Measurements from ENCODE around the gene PCDH8. TPM values are rescaled to one million over a fixed set of nuclear protein-coding genes. Genes with fewer than 3 reads are reported as not detected.

PCDH8 gene
- total and polyA plus RNA-seq, 2 experiments from 2014 or later: 0.36 to 1.7 TPM

DNA sequence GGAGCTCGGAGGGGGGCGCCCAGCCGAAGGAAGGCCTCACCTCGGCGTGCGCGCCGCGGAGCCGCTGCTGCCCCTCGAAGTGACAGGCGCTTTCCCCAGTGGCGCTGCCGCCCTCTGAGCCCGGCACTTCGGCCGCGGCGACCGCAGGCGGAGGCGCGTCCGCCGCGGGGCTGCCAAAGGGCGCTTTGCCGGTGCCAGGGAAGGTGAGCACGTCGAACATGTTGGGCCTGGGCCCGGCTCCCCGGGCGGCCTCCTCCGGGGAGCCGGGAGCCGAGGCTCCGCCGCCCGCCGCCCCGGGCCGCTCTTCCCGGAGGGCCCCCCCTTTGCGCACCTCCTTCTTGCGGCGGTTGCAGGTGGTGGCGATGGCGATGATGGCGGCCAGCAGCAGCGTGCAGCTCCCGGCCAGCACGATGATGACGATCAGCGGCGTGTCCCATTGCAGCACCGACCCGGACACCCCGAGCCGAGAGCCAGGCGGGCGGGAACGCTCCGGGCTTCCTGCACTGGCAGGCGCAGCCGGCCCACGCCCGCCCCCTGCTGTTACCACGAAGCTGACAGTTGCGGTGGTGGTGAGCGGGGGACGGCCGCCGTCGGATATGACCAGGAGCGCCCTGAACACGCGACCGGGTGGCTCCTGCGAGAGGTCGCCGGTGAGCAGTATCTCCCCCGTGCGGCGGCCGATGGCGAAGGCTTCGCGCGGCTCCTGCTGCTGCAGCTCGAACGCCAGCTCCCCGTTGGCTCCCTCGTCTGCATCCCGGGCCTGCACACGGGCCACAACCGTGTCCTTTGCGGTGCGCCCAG is 2.5 kb downstream of the PCDH8 start:
- Mint-ChIP-seq H3K4me1 (peaks cover 22% of the 10 kb centered on the region), H3K9me3 (peaks cover 14% of the 10 kb centered on the region; the same call in 2 of the 3 replicates), H3K27ac (no peak overlapping the region), H3K27me3 (ENCODE audit: insufficient read depth, low read depth, poor library complexity) (peaks cover 56% of the 10 kb centered on the region), H3K36me3 (ENCODE audit: low read depth) (peaks cover 11% of the 10 kb centered on the region), H3K4me3 (peak overlapping the region; percentile 55)
- Histone ChIP-seq H3K9me2 (ENCODE audit: insufficient read depth) (no peaks in the 10 kb centered on the region), H3K27ac (ENCODE audit: low read depth) (no peak overlapping the region), H3K4me1 (ENCODE audit: insufficient read depth) (peaks cover 26% of the 10 kb centered on the region), H3K27me3 (ENCODE audit: insufficient read depth) (peaks cover 68% of the 10 kb centered on the region), H3K36me3 (ENCODE audit: insufficient read depth) (no peaks in the 10 kb centered on the region), H3K4me2 (peak overlapping the region; percentile 72), H2AFZ (peak overlapping the region; percentile 91), H3K79me2 (replicated peaks; ENCODE audit: insufficient read depth) (no peaks in the 10 kb centered on the region), H3K4me3 (peak overlapping the region; percentile 91), H3F3A (replicated peaks; ENCODE audit: low read depth) (peaks cover 9% of the 10 kb centered on the region), H4K20me1 (replicated peaks; ENCODE audit: insufficient read depth) (peaks cover 4% of the 10 kb centered on the region; the same call in 1 of the 2 replicates)
- TF ChIP-seq ZNF331 (CRISPR knock-in tag; IDR thresholded peaks at IDR 0.05; ENCODE audit: low read depth): no peak
- peak; percentile 38; the same call in 1 of the 2 replicates for TF ChIP-seq CREB1 (CRISPR knock-in tag; IDR thresholded peaks at IDR 0.05; ENCODE audit: low read depth)
- no peak for TF ChIP-seq EZH2 (IDR thresholded peaks at IDR 0.05; ENCODE audit: low read depth, unreplicated experiment)
- TF ChIP-seq, protein P1, sequence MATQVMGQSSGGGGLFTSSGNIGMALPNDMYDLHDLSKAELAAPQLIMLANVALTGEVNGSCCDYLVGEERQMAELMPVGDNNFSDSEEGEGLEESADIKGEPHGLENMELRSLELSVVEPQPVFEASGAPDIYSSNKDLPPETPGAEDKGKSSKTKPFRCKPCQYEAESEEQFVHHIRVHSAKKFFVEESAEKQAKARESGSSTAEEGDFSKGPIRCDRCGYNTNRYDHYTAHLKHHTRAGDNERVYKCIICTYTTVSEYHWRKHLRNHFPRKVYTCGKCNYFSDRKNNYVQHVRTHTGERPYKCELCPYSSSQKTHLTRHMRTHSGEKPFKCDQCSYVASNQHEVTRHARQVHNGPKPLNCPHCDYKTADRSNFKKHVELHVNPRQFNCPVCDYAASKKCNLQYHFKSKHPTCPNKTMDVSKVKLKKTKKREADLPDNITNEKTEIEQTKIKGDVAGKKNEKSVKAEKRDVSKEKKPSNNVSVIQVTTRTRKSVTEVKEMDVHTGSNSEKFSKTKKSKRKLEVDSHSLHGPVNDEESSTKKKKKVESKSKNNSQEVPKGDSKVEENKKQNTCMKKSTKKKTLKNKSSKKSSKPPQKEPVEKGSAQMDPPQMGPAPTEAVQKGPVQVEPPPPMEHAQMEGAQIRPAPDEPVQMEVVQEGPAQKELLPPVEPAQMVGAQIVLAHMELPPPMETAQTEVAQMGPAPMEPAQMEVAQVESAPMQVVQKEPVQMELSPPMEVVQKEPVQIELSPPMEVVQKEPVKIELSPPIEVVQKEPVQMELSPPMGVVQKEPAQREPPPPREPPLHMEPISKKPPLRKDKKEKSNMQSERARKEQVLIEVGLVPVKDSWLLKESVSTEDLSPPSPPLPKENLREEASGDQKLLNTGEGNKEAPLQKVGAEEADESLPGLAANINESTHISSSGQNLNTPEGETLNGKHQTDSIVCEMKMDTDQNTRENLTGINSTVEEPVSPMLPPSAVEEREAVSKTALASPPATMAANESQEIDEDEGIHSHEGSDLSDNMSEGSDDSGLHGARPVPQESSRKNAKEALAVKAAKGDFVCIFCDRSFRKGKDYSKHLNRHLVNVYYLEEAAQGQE (IDR thresholded peaks at IDR 0.05; ENCODE audit: unreplicated experiment): peak; percentile 38
- TF ChIP-seq EZH2phosphoT487 (IDR thresholded peaks at IDR 0.05; ENCODE audit: unreplicated experiment): no peak
- TF ChIP-seq, protein P2, sequence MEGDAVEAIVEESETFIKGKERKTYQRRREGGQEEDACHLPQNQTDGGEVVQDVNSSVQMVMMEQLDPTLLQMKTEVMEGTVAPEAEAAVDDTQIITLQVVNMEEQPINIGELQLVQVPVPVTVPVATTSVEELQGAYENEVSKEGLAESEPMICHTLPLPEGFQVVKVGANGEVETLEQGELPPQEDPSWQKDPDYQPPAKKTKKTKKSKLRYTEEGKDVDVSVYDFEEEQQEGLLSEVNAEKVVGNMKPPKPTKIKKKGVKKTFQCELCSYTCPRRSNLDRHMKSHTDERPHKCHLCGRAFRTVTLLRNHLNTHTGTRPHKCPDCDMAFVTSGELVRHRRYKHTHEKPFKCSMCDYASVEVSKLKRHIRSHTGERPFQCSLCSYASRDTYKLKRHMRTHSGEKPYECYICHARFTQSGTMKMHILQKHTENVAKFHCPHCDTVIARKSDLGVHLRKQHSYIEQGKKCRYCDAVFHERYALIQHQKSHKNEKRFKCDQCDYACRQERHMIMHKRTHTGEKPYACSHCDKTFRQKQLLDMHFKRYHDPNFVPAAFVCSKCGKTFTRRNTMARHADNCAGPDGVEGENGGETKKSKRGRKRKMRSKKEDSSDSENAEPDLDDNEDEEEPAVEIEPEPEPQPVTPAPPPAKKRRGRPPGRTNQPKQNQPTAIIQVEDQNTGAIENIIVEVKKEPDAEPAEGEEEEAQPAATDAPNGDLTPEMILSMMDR (conservative IDR thresholded peaks at IDR 0.05; ENCODE audit: low read depth in 2 of 2): peak; percentile 19 to 66; a peak in 3 of 4 replicates
- no peak for TF ChIP-seq STAT1 (IDR thresholded peaks at IDR 0.05; ENCODE audit: unreplicated experiment)
- ATAC-seq: peak; percentile 15
- peak; percentile 82 for DNase-seq (ENCODE audit: low spot score)

DNA sequence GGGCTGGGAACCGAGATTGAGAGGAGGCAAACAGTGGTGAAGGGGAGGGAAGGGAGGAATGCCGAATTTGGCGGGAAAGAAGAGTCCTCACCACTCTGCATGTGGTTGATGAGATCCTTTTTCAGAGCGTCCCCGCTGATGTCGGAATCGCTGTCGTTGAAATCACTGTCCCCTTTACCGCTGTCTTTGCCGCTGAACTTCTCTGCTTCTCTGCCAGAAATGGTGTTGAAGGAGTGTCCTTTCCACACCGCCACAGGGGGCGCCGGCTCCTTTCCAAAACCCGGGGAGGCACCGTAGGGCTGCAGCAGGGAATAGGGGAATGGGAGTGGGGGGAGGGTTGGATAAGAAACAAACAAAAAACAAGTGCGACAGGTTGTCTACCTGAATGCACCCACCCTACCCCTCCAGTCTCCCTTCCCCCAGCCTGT is 3.1 kb downstream of the PCDH8 start:
- Histone ChIP-seq H3K9me2 (ENCODE audit: insufficient read depth) (no peaks in the 10 kb centered on the region), H3K36me3 (ENCODE audit: insufficient read depth) (no peaks in the 10 kb centered on the region), H3K4me2 (peak overlapping the region; percentile 72), H3K27me3 (ENCODE audit: insufficient read depth) (peaks cover 68% of the 10 kb centered on the region), H3K27ac (ENCODE audit: low read depth) (no peak overlapping the region), H3K4me3 (peak overlapping the region; percentile 91), H3K79me2 (replicated peaks; ENCODE audit: insufficient read depth) (no peaks in the 10 kb centered on the region), H3K4me1 (ENCODE audit: insufficient read depth) (peaks cover 26% of the 10 kb centered on the region), H3F3A (replicated peaks; ENCODE audit: low read depth) (peaks cover 7% of the 10 kb centered on the region), H4K20me1 (replicated peaks; ENCODE audit: insufficient read depth) (peaks cover 4% of the 10 kb centered on the region; the same call in 1 of the 2 replicates), H2AFZ (peak overlapping the region; percentile 91)
- TF ChIP-seq ZNF331 (CRISPR knock-in tag; IDR thresholded peaks at IDR 0.05; ENCODE audit: low read depth) (no peak), JUNB (IDR thresholded peaks at IDR 0.05; ENCODE audit: unreplicated experiment) (no peak), ZNF114 (CRISPR knock-in tag; IDR thresholded peaks at IDR 0.05) (no peak)
- TF ChIP-seq, protein P2 (conservative IDR thresholded peaks at IDR 0.05; ENCODE audit: low read depth in 2 of 2): peak; percentile 48 to 55
- TF ChIP-seq, protein P3, sequence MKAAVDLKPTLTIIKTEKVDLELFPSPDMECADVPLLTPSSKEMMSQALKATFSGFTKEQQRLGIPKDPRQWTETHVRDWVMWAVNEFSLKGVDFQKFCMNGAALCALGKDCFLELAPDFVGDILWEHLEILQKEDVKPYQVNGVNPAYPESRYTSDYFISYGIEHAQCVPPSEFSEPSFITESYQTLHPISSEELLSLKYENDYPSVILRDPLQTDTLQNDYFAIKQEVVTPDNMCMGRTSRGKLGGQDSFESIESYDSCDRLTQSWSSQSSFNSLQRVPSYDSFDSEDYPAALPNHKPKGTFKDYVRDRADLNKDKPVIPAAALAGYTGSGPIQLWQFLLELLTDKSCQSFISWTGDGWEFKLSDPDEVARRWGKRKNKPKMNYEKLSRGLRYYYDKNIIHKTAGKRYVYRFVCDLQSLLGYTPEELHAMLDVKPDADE (IDR thresholded peaks at IDR 0.05): no peak
- ATAC-seq (no peak), DNase-seq (ENCODE audit: low spot score) (peak; percentile 64)
- H3K4me1 Mint-ChIP-seq: peaks cover 22% of the 10 kb centered on the region
- H3K4me3 Mint-ChIP-seq: peak overlapping the region; percentile 49
- peaks cover 11% of the 10 kb centered on the region for H3K36me3 Mint-ChIP-seq (ENCODE audit: low read depth)
- peaks cover 56% of the 10 kb centered on the region for H3K27me3 Mint-ChIP-seq (ENCODE audit: insufficient read depth, low read depth, poor library complexity)
- H3K27ac Mint-ChIP-seq: no peak overlapping the region
- peaks cover 14% of the 10 kb centered on the region; the same call in 2 of the 3 replicates for H3K9me3 Mint-ChIP-seq
